Neural progenitor cell (in vitro differentiated cells): ENCODE results near the gene KCNAB1. TPM values are rescaled to one million over a fixed set of nuclear protein-coding genes. Genes with fewer than 3 reads are reported as not detected.

Experiments used
- DNase-seq: peaks from one replicate; pipeline ENCODE4 v3.0.0-alpha.2; 2016; ENCODE audit warnings: low spot score
- H2AFZ ChIP-seq: fragments of 200-600 bp; sonication (generic); replicated peaks from 2 replicates; pipeline ENCODE4 v1.6.1; 2016; ENCODE audit warnings: antibody characterized with exemption
- H3F3A ChIP-seq: fragments of 200-600 bp; sonication (generic); 2 replicates; pipeline ENCODE4 v1.6.1; 2016; ENCODE audit warnings: antibody characterized with exemption, low read depth
- H3K27ac ChIP-seq: fragments of 200-600 bp; sonication (generic); 2 replicates; pipeline ENCODE4 v1.5.1; 2016; ENCODE audit warnings: mild to moderate bottlenecking
- H3K27me3 ChIP-seq: fragments of 200-600 bp; sonication (generic); 2 replicates; pipeline ENCODE4 v1.6.1; 2016; ENCODE audit warnings: mild to moderate bottlenecking, moderate library complexity
- H3K36me3 ChIP-seq: fragments of 200-600 bp; sonication (generic); 2 replicates; pipeline ENCODE4 v1.5.1; 2016
- H3K4me1 ChIP-seq: fragments of 200-600 bp; sonication (generic); 2 replicates; pipeline ENCODE4 v1.6.1; 2016; ENCODE audit warnings: mixed run types
- H3K4me2 ChIP-seq: fragments of 200-600 bp; sonication (generic); 2 replicates; pipeline ENCODE4 v1.6.1; 2016
- H3K4me3 ChIP-seq: fragments of 200-600 bp; sonication (generic); 2 replicates; pipeline ENCODE4 v1.5.1; 2016
- H3K79me2 ChIP-seq: fragments of 200-600 bp; sonication (generic); 2 replicates; pipeline ENCODE4 v1.6.1; 2016; ENCODE audit warnings: low read depth
- H3K9ac ChIP-seq: fragments of 200-600 bp; sonication (generic); 2 replicates; pipeline ENCODE4 v1.6.1; 2016
- H3K9me3 ChIP-seq: fragments of 200-600 bp; sonication (generic); 2 replicates; pipeline ENCODE4 v1.5.1; 2016; ENCODE audit warnings: low read depth
- H4K20me1 ChIP-seq: fragments of 200-600 bp; sonication (generic); 2 replicates; pipeline ENCODE4 v1.6.1; 2016; ENCODE audit warnings: low read depth
- H3K27ac Mint-ChIP-seq: 3 replicates; pipeline ENCODE4 v1.8.0; 2021; ENCODE audit warnings: mixed read lengths
- H3K27me3 Mint-ChIP-seq: 2 replicates; pipeline ENCODE4 v1.8.0; 2022; ENCODE audit warnings: low read depth, mild to moderate bottlenecking, inconsistent platforms, moderate library complexity, mixed read lengths; ENCODE audit not compliant: insufficient read depth
- H3K36me3 Mint-ChIP-seq: 3 replicates; pipeline ENCODE4 v1.8.0; 2021; ENCODE audit warnings: mixed read lengths
- H3K4me1 Mint-ChIP-seq: 3 replicates; pipeline ENCODE4 v1.8.0; 2021; ENCODE audit warnings: mixed read lengths
- H3K4me3 Mint-ChIP-seq: 3 replicates; pipeline ENCODE4 v1.8.0; 2021; ENCODE audit warnings: mild to moderate bottlenecking, moderate library complexity, mixed read lengths
- H3K9me3 Mint-ChIP-seq: 3 replicates; pipeline ENCODE4 v1.8.0; 2020; ENCODE audit warnings: mixed read lengths
- CTCF ChIP-seq: fragments of 200-600 bp; sonication (generic); IDR thresholded peaks from 2 replicates; pipeline ENCODE4 v1.5.1; 2017; ENCODE audit warnings: antibody characterized with exemption, mild to moderate bottlenecking
- EZH2 ChIP-seq: fragments of 200-600 bp; sonication (generic); IDR thresholded peaks from 2 replicates; pipeline ENCODE4 v1.6.1; 2017; ENCODE audit warnings: antibody characterized with exemption, mild to moderate bottlenecking, moderate library complexity
- EZH2phosphoT487 ChIP-seq: fragments of 200-600 bp; sonication (generic); IDR thresholded peaks from 2 replicates; pipeline ENCODE4 v1.6.1; 2017; ENCODE audit warnings: antibody characterized with exemption
- total RNA-seq: library from RNA; depleted of rRNA; stranded (reverse); fragments of >200 nt; gene quantifications from 2 replicates; pipeline ENCODE4 v1.2.3, GENCODE V29; 2015; ENCODE audit warnings: low replicate concordance

The KCNAB1 gene
- total RNA-seq, 1 donor from 2014 or later = 0.24 TPM

GRCh38 chr3:156299569-156299968 lies 179.2 kb downstream of the KCNAB1 start:
- H4K20me1 ChIP-seq = no peaks in the 10 kb centered on the region
- no peak for DNase-seq

GRCh38 chr3:156300371-156300770 lies 180.0 kb downstream of the KCNAB1 start:
- Histone ChIP-seq H3K27me3 (peaks cover under 1% of the 10 kb centered on the region), H3K9ac (no peak overlapping the region), H3K36me3 (no peaks in the 10 kb centered on the region), H3K79me2 (no peaks in the 10 kb centered on the region), H3K4me3 (no peak overlapping the region), H3K27ac (no peak overlapping the region), H3F3A (no peaks in the 10 kb centered on the region), H3K4me2 (no peak overlapping the region), H3K4me1 (no peaks in the 10 kb centered on the region), H3K9me3 (no peaks in the 10 kb centered on the region), H2AFZ (no peak overlapping the region), H4K20me1 (no peaks in the 10 kb centered on the region)
- Mint-ChIP-seq H3K27me3 (peaks cover 4% of the 10 kb centered on the region), H3K4me3 (no peak overlapping the region), H3K36me3 (no peaks in the 10 kb centered on the region), H3K9me3 (no peaks in the 10 kb centered on the region), H3K27ac (no peak overlapping the region), H3K4me1 (no peaks in the 10 kb centered on the region)
- TF ChIP-seq EZH2phosphoT487 = no peak
- no peak for TF ChIP-seq CTCF
- no peak for TF ChIP-seq EZH2
- no peak for DNase-seq

More at GRCh38 chr3:156299569-156299968, 179.2 kb downstream of the KCNAB1 start:
- H3K4me3 ChIP-seq = no peak overlapping the region
- H2AFZ ChIP-seq = no peak overlapping the region
- no peaks in the 10 kb centered on the region for H3K9me3 ChIP-seq
- no peak overlapping the region for H3K27ac ChIP-seq
- H3K27ac Mint-ChIP-seq = no peak overlapping the region
- H3K4me1 ChIP-seq = no peaks in the 10 kb centered on the region
- no peaks in the 10 kb centered on the region for H3F3A ChIP-seq
- TF ChIP-seq EZH2phosphoT487 (no peak), EZH2 (no peak), CTCF (no peak)
- H3K4me3 Mint-ChIP-seq = no peak overlapping the region
- no peaks in the 10 kb centered on the region for H3K9me3 Mint-ChIP-seq
- H3K36me3 Mint-ChIP-seq = no peaks in the 10 kb centered on the region
- no peaks in the 10 kb centered on the region for H3K36me3 ChIP-seq
- H3K4me2 ChIP-seq = no peak overlapping the region
- no peaks in the 10 kb centered on the region for H3K79me2 ChIP-seq
- H3K27me3 Mint-ChIP-seq = peaks cover 2% of the 10 kb centered on the region
- H3K9ac ChIP-seq = no peak overlapping the region
- peaks cover 9% of the 10 kb centered on the region for H3K27me3 ChIP-seq
- no peaks in the 10 kb centered on the region for H3K4me1 Mint-ChIP-seq

- no peak overlapping the region for H3K9ac ChIP-seq
- H3K4me2 ChIP-seq = no peak overlapping the region
- Mint-ChIP-seq H3K9me3 (no peaks in the 10 kb centered on the region), H3K4me3 (no peak overlapping the region), H3K4me1 (no peaks in the 10 kb centered on the region), H3K36me3 (no peaks in the 10 kb centered on the region), H3K27me3 (peaks cover 4% of the 10 kb centered on the region), H3K27ac (no peak overlapping the region)
- TF ChIP-seq EZH2phosphoT487 = no peak
- TF ChIP-seq EZH2 = no peak
- no peak for TF ChIP-seq CTCF
- H3K27me3 ChIP-seq = no peaks in the 10 kb centered on the region
- no peak overlapping the region for H2AFZ ChIP-seq
- no peaks in the 10 kb centered on the region for H3F3A ChIP-seq
- H3K4me3 ChIP-seq = no peak overlapping the region
- H3K36me3 ChIP-seq = no peaks in the 10 kb centered on the region
- H3K4me1 ChIP-seq = no peaks in the 10 kb centered on the region
- H3K9me3 ChIP-seq = no peaks in the 10 kb centered on the region
- DNase-seq = no peak
- no peak overlapping the region for H3K27ac ChIP-seq
- H4K20me1 ChIP-seq = no peaks in the 10 kb centered on the region
- no peaks in the 10 kb centered on the region for H3K79me2 ChIP-seq
Measured at GRCh38 chr3:156300929-156301840, 180.8 kb downstream of the KCNAB1 start.
